WTC11 (cell line): Measurements from ENCODE around the gene C1orf115. TPM values are rescaled to one million over a fixed set of nuclear protein-coding genes. Genes with fewer than 3 reads are reported as not detected.

ENCODE experiments used
- ATAC-seq: fragments of 200-7000 bp; cut with Tn5 transposase; 2 replicates; pipeline ENCODE4 v1.10.0; 2021; ENCODE audit warnings: mild to moderate bottlenecking, moderate library complexity
- CTCF ChIA-PET: fragments of 300-600 bp; sonication (Branson Sonifier 250); formaldehyde crosslinking; loops from one replicate; lab custom pipeline; 2021; ENCODE audit warnings: antibody characterized with exemption; lab: Charles Lee
- POLR2A ChIA-PET: fragments of 350-600 bp; sonication (Branson Sonifier 250); formaldehyde crosslinking; loops from one replicate; lab custom pipeline; 2021; ENCODE audit warnings: antibody characterized with exemption; lab: Charles Lee
- DNase-seq: peaks from one replicate; pipeline ENCODE4 v3.0.0; 2021; ENCODE audit warnings: low spot score
- H3K27ac Mint-ChIP-seq: 2 replicates; pipeline ENCODE4 v1.8.0; 2021; ENCODE audit warnings: mixed read lengths
- H3K27me3 Mint-ChIP-seq: 2 replicates; pipeline ENCODE4 v1.8.0; 2021; ENCODE audit warnings: low read depth, mild to moderate bottlenecking, moderate library complexity, mixed read lengths
- H3K36me3 Mint-ChIP-seq: 2 replicates; pipeline ENCODE4 v1.8.0; 2021; ENCODE audit warnings: mixed read lengths
- H3K4me1 Mint-ChIP-seq: 2 replicates; pipeline ENCODE4 v1.8.0; 2022; ENCODE audit warnings: mixed read lengths
- H3K4me3 Mint-ChIP-seq: 2 replicates; pipeline ENCODE4 v1.8.0; 2021; ENCODE audit warnings: mild to moderate bottlenecking, moderate library complexity, mixed read lengths
- H3K9me3 Mint-ChIP-seq: 2 replicates; pipeline ENCODE4 v1.8.0; 2021; ENCODE audit warnings: mixed read lengths
- CBFB ChIP-seq: sonication (generic); formaldehyde crosslinking; IDR thresholded peaks from 2 replicates; pipeline ENCODE4 v1.8.1; 2022; ENCODE audit warnings: mild to moderate bottlenecking, low read depth, missing genetic modification reagents
- CREB1 ChIP-seq: sonication (generic); formaldehyde crosslinking; IDR thresholded peaks from 2 replicates; pipeline ENCODE4 v1.8.0; 2023; ENCODE audit warnings: mild to moderate bottlenecking, missing genetic modification reagents
- FOXP4 ChIP-seq: sonication (generic); formaldehyde crosslinking; IDR thresholded peaks from 2 replicates; pipeline ENCODE4 v1.8.0; 2022; ENCODE audit warnings: mild to moderate bottlenecking, missing genetic modification reagents
- IRF2 ChIP-seq: sonication (generic); formaldehyde crosslinking; IDR thresholded peaks from 2 replicates; pipeline ENCODE4 v1.8.0; 2022; ENCODE audit warnings: low read depth, missing genetic modification reagents, borderline replicate concordance
- KAT7 ChIP-seq: sonication (generic); formaldehyde crosslinking; IDR thresholded peaks from 2 replicates; pipeline ENCODE4 v1.8.1; 2023; ENCODE audit warnings: missing genetic modification reagents, mild to moderate bottlenecking, borderline replicate concordance
- MAX ChIP-seq: sonication (generic); formaldehyde crosslinking; IDR thresholded peaks from 2 replicates; pipeline ENCODE4 v1.8.0; 2022; ENCODE audit warnings: mild to moderate bottlenecking, missing genetic modification reagents
- NFATC4 ChIP-seq: fragments of 250-450 bp; sonication (Bioruptor Pico); IDR thresholded peaks from 2 replicates; pipeline ENCODE4 v1.9.0; 2021; ENCODE audit warnings: mild to moderate bottlenecking
- NFE2L1 ChIP-seq: sonication (generic); formaldehyde crosslinking; IDR thresholded peaks from 2 replicates; pipeline ENCODE4 v1.8.1; 2023; ENCODE audit warnings: missing genetic modification reagents
- SMAD3 ChIP-seq: sonication (generic); formaldehyde crosslinking; IDR thresholded peaks from 2 replicates; pipeline ENCODE4 v1.8.0; 2022; ENCODE audit warnings: missing genetic modification reagents, mild to moderate bottlenecking, borderline replicate concordance
- SMAD4 ChIP-seq: sonication (generic); formaldehyde crosslinking; IDR thresholded peaks from 2 replicates; pipeline ENCODE4 v1.8.0; 2022; ENCODE audit warnings: mild to moderate bottlenecking, missing genetic modification reagents
- TCF7 ChIP-seq: sonication (generic); formaldehyde crosslinking; IDR thresholded peaks from 2 replicates; pipeline ENCODE4 v1.8.0; 2022; ENCODE audit warnings: mild to moderate bottlenecking, low read depth, missing genetic modification reagents, moderate library complexity
- TEAD4 ChIP-seq: sonication (generic); formaldehyde crosslinking; IDR thresholded peaks from 2 replicates; pipeline ENCODE4 v1.8.0; 2022; ENCODE audit warnings: mild to moderate bottlenecking, missing genetic modification reagents
- ZBTB21 ChIP-seq: sonication (generic); formaldehyde crosslinking; IDR thresholded peaks from 2 replicates; pipeline ENCODE4 v1.8.1; 2023; ENCODE audit warnings: mild to moderate bottlenecking, missing genetic modification reagents, borderline replicate concordance
- ZBTB43 ChIP-seq: sonication (generic); formaldehyde crosslinking; IDR thresholded peaks from 2 replicates; pipeline ENCODE4 v1.8.1; 2023; ENCODE audit warnings: mild to moderate bottlenecking, missing genetic modification reagents
- ZNF263 ChIP-seq: sonication (generic); formaldehyde crosslinking; IDR thresholded peaks from 2 replicates; pipeline ENCODE4 v1.8.1; 2022; ENCODE audit warnings: low read depth, mild to moderate bottlenecking, moderate library complexity, missing genetic modification reagents
- ZNF317 ChIP-seq: sonication (generic); formaldehyde crosslinking; IDR thresholded peaks from 2 replicates; pipeline ENCODE4 v1.8.1; 2023; ENCODE audit warnings: low read depth, mild to moderate bottlenecking, moderate library complexity, missing genetic modification reagents, borderline replicate concordance
- ZNF396 ChIP-seq: fragments of 250-450 bp; sonication (Bioruptor Pico); IDR thresholded peaks from 2 replicates; pipeline ENCODE4 v1.8.0; 2021; ENCODE audit warnings: mild to moderate bottlenecking, moderate library complexity, borderline replicate concordance
- ZNF416 ChIP-seq: fragments of 250-450 bp; sonication (Bioruptor Pico); IDR thresholded peaks from 2 replicates; pipeline ENCODE4 v1.9.0; 2021; ENCODE audit warnings: mild to moderate bottlenecking, inconsistent platforms
- ZNF671 ChIP-seq: fragments of 250-450 bp; sonication (Bioruptor Pico); IDR thresholded peaks from 2 replicates; pipeline ENCODE4 v1.8.0; 2021; ENCODE audit warnings: mild to moderate bottlenecking
- total RNA-seq: library from RNA; stranded (reverse); gene quantifications from 3 replicates; pipeline ENCODE4 v1.2.3, GENCODE V29; 2021
- TF ChIP-seq, protein P1 (sequence below): sonication (generic); formaldehyde crosslinking; IDR thresholded peaks from 2 replicates; pipeline ENCODE4 v1.8.1; 2022; ENCODE audit warnings: mild to moderate bottlenecking, missing genetic modification reagents, moderate library complexity, borderline replicate concordance
- TF ChIP-seq, protein P2 (sequence below): sonication (generic); formaldehyde crosslinking; IDR thresholded peaks from 2 replicates; pipeline ENCODE4 v1.8.1; 2023; ENCODE audit warnings: mild to moderate bottlenecking, missing genetic modification reagents
- TF ChIP-seq, protein P3 (sequence below): sonication (generic); formaldehyde crosslinking; IDR thresholded peaks from 2 replicates; pipeline ENCODE4 v1.8.1; 2022; ENCODE audit warnings: missing genetic modification reagents, borderline replicate concordance
- TF ChIP-seq, protein P4 (sequence below): fragments of 250-450 bp; sonication (Bioruptor Pico); IDR thresholded peaks from 2 replicates; pipeline ENCODE4 v2.1.2; 2022; ENCODE audit warnings: mild to moderate bottlenecking, moderate library complexity

Gene C1orf115
- total RNA-seq, 1 experiment from 2014 or later, result 10.0 TPM

- DNase-seq (no peak), ATAC-seq (no peak)
- ChIA-PET POLR2A (no interaction called here), CTCF (interaction anchor here (0.8 kb wide), 1 partner anchor 106 kb away, joined by 3 read pairs; no protein-coding TSS in a partner anchor)
- no peaks in the 10 kb centered on the region for H3K27me3 Mint-ChIP-seq
- H3K9me3 Mint-ChIP-seq, result peaks cover 21% of the 10 kb centered on the region
- H3K36me3 Mint-ChIP-seq, result peaks cover 4% of the 10 kb centered on the region
- TF ChIP-seq CBFB (CRISPR knock-in tag) (no peak), NFATC4 (CRISPR knock-in tag) (no peak), MAX (CRISPR knock-in tag) (no peak), TEAD4 (CRISPR knock-in tag) (no peak), ZNF416 (CRISPR knock-in tag) (no peak), TCF7 (CRISPR knock-in tag) (no peak), IRF2 (CRISPR knock-in tag) (no peak), FOXP4 (CRISPR knock-in tag) (no peak), ZNF317 (CRISPR knock-in tag) (no peak), KAT7 (no peak)
- TF ChIP-seq, protein P1, sequence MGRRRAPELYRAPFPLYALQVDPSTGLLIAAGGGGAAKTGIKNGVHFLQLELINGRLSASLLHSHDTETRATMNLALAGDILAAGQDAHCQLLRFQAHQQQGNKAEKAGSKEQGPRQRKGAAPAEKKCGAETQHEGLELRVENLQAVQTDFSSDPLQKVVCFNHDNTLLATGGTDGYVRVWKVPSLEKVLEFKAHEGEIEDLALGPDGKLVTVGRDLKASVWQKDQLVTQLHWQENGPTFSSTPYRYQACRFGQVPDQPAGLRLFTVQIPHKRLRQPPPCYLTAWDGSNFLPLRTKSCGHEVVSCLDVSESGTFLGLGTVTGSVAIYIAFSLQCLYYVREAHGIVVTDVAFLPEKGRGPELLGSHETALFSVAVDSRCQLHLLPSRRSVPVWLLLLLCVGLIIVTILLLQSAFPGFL (CRISPR knock-in tag), result no peak
- TF ChIP-seq, protein P2, sequence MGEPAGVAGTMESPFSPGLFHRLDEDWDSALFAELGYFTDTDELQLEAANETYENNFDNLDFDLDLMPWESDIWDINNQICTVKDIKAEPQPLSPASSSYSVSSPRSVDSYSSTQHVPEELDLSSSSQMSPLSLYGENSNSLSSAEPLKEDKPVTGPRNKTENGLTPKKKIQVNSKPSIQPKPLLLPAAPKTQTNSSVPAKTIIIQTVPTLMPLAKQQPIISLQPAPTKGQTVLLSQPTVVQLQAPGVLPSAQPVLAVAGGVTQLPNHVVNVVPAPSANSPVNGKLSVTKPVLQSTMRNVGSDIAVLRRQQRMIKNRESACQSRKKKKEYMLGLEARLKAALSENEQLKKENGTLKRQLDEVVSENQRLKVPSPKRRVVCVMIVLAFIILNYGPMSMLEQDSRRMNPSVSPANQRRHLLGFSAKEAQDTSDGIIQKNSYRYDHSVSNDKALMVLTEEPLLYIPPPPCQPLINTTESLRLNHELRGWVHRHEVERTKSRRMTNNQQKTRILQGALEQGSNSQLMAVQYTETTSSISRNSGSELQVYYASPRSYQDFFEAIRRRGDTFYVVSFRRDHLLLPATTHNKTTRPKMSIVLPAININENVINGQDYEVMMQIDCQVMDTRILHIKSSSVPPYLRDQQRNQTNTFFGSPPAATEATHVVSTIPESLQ (CRISPR knock-in tag), result no peak
- TF ChIP-seq, protein P3, sequence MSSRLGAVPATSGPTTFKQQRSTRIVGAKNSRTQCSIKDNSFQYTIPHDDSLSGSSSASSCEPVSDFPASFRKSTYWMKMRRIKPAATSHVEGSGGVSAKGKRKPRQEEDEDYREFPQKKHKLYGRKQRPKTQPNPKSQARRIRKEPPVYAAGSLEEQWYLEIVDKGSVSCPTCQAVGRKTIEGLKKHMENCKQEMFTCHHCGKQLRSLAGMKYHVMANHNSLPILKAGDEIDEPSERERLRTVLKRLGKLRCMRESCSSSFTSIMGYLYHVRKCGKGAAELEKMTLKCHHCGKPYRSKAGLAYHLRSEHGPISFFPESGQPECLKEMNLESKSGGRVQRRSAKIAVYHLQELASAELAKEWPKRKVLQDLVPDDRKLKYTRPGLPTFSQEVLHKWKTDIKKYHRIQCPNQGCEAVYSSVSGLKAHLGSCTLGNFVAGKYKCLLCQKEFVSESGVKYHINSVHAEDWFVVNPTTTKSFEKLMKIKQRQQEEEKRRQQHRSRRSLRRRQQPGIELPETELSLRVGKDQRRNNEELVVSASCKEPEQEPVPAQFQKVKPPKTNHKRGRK (CRISPR knock-in tag), result no peak
- peaks cover 5% of the 10 kb centered on the region for H3K4me1 Mint-ChIP-seq
- H3K27ac Mint-ChIP-seq, result no peak overlapping the region
- H3K4me3 Mint-ChIP-seq, result no peak overlapping the region
Measured at GRCh38 chr1:220670365-220670764, 19.8 kb upstream of the C1orf115 start.

DNA sequence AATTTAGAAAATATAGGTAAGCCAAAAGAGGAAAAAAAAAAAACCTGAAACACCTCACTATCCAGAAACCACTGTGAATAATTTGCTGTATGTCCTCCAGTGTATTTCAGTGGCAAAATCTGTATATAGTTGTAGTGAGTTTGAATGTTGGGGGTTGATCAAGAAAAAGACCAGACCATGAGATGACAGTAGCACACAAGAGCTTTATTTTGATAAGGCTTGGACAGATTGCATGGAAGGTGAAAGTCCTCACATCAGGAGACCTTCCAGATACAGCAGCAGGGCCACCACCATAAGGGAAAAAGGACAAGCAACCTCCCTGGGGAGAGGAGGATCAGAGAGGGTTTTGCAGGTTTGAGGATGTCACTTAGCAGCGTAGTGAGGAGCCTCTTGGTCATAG lies 16.2 kb upstream of the C1orf115 start:
- H3K4me1 Mint-ChIP-seq, result no peaks in the 10 kb centered on the region
- CTCF ChIA-PET, result interaction anchor here (0.8 to 2.0 kb wide), 2 partner anchors 59 to 103 kb away, joined by 3 to 9 read pairs; no protein-coding TSS in a partner anchor
- H3K9me3 Mint-ChIP-seq, result peaks cover 17% of the 10 kb centered on the region
- H3K4me3 Mint-ChIP-seq, result no peak overlapping the region
- ATAC-seq (no peak), DNase-seq (no peak)
- no peak overlapping the region for H3K27ac Mint-ChIP-seq
- no peak for TF ChIP-seq SMAD4
- H3K36me3 Mint-ChIP-seq, result peaks cover 4% of the 10 kb centered on the region
- no peaks in the 10 kb centered on the region for H3K27me3 Mint-ChIP-seq
- POLR2A ChIA-PET, result no interaction called here

DNA sequence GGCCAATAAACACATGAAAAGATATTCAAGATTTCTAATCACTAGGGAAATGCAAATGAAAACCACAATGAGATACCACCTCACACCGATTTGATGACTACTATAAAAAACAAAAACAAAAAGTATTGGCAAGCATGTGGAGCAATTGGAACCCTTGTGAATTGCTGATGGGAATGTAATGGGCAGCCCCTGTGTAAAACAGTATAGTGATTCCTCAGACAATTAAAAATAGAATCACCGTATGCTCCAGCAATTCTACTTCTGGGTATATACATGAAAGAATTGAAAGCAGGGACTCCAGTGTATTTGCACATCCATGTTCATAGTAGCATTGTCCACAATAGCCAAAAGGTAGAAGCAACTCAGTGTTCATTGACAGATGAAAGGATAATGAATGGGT lies 12.9 kb upstream of the C1orf115 start:
- H3K27ac Mint-ChIP-seq, result no peak overlapping the region
- no peaks in the 10 kb centered on the region for H3K27me3 Mint-ChIP-seq
- no peak overlapping the region for H3K4me3 Mint-ChIP-seq
- DNase-seq, result no peak
- CTCF ChIA-PET, result no interaction called here
- ATAC-seq, result no peak
- H3K36me3 Mint-ChIP-seq, result no peaks in the 10 kb centered on the region
- H3K9me3 Mint-ChIP-seq, result no peaks in the 10 kb centered on the region
- H3K4me1 Mint-ChIP-seq, result no peaks in the 10 kb centered on the region
- POLR2A ChIA-PET, result no interaction called here
- TF ChIP-seq, protein P4, sequence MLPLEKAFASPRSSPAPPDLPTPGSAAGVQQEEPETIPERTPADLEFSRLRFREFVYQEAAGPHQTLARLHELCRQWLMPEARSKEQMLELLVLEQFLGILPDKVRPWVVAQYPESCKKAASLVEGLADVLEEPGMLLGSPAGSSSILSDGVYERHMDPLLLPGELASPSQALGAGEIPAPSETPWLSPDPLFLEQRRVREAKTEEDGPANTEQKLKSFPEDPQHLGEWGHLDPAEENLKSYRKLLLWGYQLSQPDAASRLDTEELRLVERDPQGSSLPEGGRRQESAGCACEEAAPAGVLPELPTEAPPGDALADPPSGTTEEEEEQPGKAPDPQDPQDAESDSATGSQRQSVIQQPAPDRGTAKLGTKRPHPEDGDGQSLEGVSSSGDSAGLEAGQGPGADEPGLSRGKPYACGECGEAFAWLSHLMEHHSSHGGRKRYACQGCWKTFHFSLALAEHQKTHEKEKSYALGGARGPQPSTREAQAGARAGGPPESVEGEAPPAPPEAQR (CRISPR knock-in tag), result no peak
- TF ChIP-seq IRF2 (CRISPR knock-in tag) (no peak), ZNF263 (CRISPR knock-in tag) (no peak), ZBTB43 (CRISPR knock-in tag) (no peak), CREB1 (CRISPR knock-in tag) (no peak), CBFB (CRISPR knock-in tag) (no peak), TCF7 (CRISPR knock-in tag) (no peak), SMAD3 (CRISPR knock-in tag) (no peak), ZNF317 (CRISPR knock-in tag) (no peak), ZNF671 (no peak), ZNF396 (CRISPR knock-in tag) (no peak), ZBTB21 (CRISPR knock-in tag) (no peak), NFE2L1 (CRISPR knock-in tag) (no peak)
